RWPE2 (cell line): ENCODE measurements around the gene ROBO2.

ENCODE experiments used
- ATAC-seq: fragments of 200-7000 bp; cut with Tn5 transposase; 3 replicates; pipeline ENCODE4 v1.9.1; 2021; ENCODE audit warnings: low read depth
- DNase-seq: peaks from one replicate; pipeline ENCODE4 v3.0.0-alpha.2; 2020; ENCODE audit warnings: low spot score
- H3K27ac ChIP-seq: fragments of 450-650 bp; 2 replicates; pipeline ENCODE4 v1.5.1; 2017; ENCODE audit warnings: mild to moderate bottlenecking; ENCODE audit not compliant: poor library complexity, severe bottlenecking
- H3K27me3 ChIP-seq: fragments of 250-450 bp; sonication (Bioruptor Pico); 2 replicates; pipeline ENCODE4 v1.5.1; 2021; ENCODE audit warnings: mild to moderate bottlenecking, moderate library complexity; ENCODE audit not compliant: insufficient read depth, poor library complexity, severe bottlenecking
- H3K36me3 ChIP-seq: fragments of 250-450 bp; sonication (Bioruptor Pico); 2 replicates; pipeline ENCODE4 v1.5.1; 2020; ENCODE audit warnings: low read depth, mild to moderate bottlenecking, moderate library complexity
- H3K4me1 ChIP-seq: fragments of 250-450 bp; sonication (Bioruptor Pico); 2 replicates; pipeline ENCODE4 v1.5.1; 2021; ENCODE audit warnings: mild to moderate bottlenecking, moderate library complexity; ENCODE audit not compliant: insufficient read depth, poor library complexity, severe bottlenecking
- H3K4me3 ChIP-seq: fragments of 250-450 bp; sonication (Bioruptor Pico); 2 replicates; pipeline ENCODE4 v1.5.1; 2021; ENCODE audit warnings: mild to moderate bottlenecking, moderate library complexity; ENCODE audit not compliant: severe bottlenecking
- H3K9me3 ChIP-seq: fragments of 250-450 bp; sonication (Bioruptor Pico); 2 replicates; pipeline ENCODE4 v1.5.1; 2021; ENCODE audit warnings: mild to moderate bottlenecking, moderate library complexity; ENCODE audit not compliant: severe bottlenecking
- CTCF ChIP-seq: fragments of 450-650 bp; IDR thresholded peaks from one replicate; pipeline ENCODE4 v1.5.1; 2017; ENCODE audit warnings: mild to moderate bottlenecking, moderate library complexity; ENCODE audit not compliant: poor library complexity, severe bottlenecking

The ROBO2 gene

DNA sequence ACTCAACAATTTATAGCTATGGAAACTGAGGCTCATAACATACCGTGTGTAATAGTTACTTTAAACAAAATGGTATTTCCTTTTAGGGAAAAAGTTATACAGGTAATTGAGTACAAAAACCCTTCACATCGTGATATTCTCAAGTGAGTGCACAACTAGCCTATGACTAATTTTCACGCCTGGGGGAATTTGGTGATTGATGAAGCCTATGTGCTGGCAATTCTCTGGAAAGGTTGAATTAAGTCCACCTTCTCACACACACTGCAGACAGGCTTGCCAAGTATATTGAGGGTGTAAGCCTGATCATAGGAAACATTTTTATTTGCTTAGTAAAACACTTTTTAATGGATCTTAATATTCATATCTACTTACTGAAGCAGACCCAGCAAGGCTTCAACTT lies 41.3 kb upstream of the ROBO2 start:
- ATAC-seq = no peak
- Histone ChIP-seq H3K4me3 (no peak overlapping the region), H3K36me3 (no peaks in the 10 kb centered on the region), H3K27ac (no peak overlapping the region), H3K9me3 (no peaks in the 10 kb centered on the region), H3K4me1 (peaks cover 4% of the 10 kb centered on the region), H3K27me3 (no peaks in the 10 kb centered on the region)
- no peak for TF ChIP-seq CTCF
- DNase-seq = no peak

- Histone ChIP-seq H3K4me3 (no peak overlapping the region), H3K27ac (no peak overlapping the region), H3K36me3 (no peaks in the 10 kb centered on the region), H3K9me3 (no peaks in the 10 kb centered on the region), H3K27me3 (no peaks in the 10 kb centered on the region), H3K4me1 (peaks cover 4% of the 10 kb centered on the region)
- TF ChIP-seq CTCF = no peak
- ATAC-seq = no peak
- no peak for DNase-seq
Measured at GRCh38 chr3:77001062-77001701, 38.7 kb upstream of the ROBO2 start.

DNA sequence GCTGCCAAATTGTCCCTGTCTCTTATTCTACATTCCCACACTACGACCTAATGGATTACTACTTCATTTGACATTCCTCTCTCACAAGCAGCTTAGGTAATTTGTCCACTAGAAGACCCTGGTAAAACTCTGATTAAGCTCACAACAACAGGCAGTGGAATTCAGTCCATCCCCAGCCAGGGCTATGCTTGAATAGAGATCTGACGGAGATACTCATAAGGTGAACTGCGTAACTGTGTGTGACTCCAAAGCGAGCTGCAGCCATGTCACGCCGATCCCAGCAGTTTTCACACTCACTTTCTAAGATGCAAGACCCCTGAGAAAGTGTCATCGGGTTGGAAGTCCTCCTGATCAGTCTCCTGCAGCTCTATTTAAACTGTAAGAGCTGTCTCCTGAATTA lies 25.7 kb upstream of the ROBO2 start:
- H3K9me3 ChIP-seq = no peaks in the 10 kb centered on the region
- no peaks in the 10 kb centered on the region for H3K27me3 ChIP-seq
- ATAC-seq (no peak), DNase-seq (no peak)
- H3K36me3 ChIP-seq = no peaks in the 10 kb centered on the region
- TF ChIP-seq CTCF = no peak
- H3K4me1 ChIP-seq = no peaks in the 10 kb centered on the region
- H3K27ac ChIP-seq = no peak overlapping the region
- H3K4me3 ChIP-seq = no peak overlapping the region

DNA sequence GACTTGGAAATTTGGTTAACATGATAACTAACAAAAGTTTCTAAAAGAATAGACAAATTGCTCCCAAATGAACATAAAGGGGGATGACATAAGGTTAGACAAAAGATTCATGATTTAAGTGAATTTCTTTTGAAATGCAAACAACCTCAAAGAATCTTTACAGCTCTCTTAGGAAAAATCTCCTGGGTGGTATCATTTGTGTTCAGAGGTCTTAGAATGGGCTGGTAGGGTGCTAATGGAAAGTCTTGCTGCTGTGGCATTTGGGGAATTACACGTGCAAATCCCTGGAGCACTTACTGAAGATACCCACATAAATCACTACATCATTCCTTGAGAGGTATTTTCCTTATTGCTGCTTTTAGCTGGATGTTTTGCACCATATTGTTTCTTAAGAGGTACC lies 14.4 kb upstream of the ROBO2 start:
- Histone ChIP-seq H3K4me3 (no peak overlapping the region), H3K27ac (no peak overlapping the region), H3K4me1 (no peaks in the 10 kb centered on the region), H3K9me3 (no peaks in the 10 kb centered on the region), H3K36me3 (no peaks in the 10 kb centered on the region), H3K27me3 (no peaks in the 10 kb centered on the region)
- no peak for DNase-seq
- ATAC-seq = no peak
- no peak for TF ChIP-seq CTCF

DNA sequence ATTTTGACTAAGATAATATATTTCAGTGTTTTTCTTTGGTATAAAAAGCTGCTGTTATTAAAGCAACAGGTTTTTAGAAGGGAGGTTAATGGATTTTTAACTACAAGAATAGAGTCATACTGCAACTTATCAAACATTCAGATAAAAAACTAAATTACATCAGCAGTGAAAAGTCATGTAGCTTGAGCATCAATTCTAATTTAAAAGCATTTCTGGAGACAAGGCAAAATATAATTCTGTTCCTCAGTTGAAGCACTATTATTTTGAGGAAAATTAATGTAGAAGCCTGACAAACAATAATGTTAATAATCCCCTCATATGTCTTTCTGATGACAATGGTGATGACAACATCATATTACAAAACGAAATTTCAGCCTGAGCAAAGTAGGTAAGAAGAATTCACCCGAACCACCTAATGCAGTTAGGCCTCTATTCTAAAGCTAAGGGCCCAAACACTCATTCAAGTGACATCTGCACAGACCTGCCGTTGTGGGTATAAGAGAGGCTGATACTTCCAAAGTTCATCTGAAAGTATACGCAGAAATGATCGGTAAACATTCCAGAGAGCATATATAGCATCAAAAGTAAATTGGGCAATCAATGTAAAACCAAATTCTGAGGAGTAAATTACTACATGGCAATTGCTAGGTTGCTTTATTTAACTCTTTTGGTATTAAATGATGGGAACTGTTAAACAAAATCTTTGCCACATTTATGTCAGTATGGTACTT lies 12.8 kb upstream of the ROBO2 start:
- H3K36me3 ChIP-seq = no peaks in the 10 kb centered on the region
- no peaks in the 10 kb centered on the region for H3K4me1 ChIP-seq
- H3K27ac ChIP-seq = no peak overlapping the region
- H3K27me3 ChIP-seq = no peaks in the 10 kb centered on the region
- H3K9me3 ChIP-seq = no peaks in the 10 kb centered on the region
- TF ChIP-seq CTCF = no peak
- ATAC-seq (no peak), DNase-seq (no peak)
- H3K4me3 ChIP-seq = no peak overlapping the region
